K562 (cell line): ENCODE data around the gene TMEM267. TPM values are rescaled to one million over a fixed set of nuclear protein-coding genes. Genes with fewer than 3 reads are reported as not detected.

Experiments used
- EGR1 ChIP-seq: fragments of 450-650 bp; conservative IDR thresholded peaks from 2 replicates; pipeline ENCODE4 v1.6.1; 2017; ENCODE audit warnings: mild to moderate bottlenecking
- GMEB1 ChIP-seq: fragments of 250-450 bp; sonication (Bioruptor Pico); IDR thresholded peaks from 2 replicates; pipeline ENCODE4 v1.4.0; 2020; ENCODE audit warnings: mild to moderate bottlenecking
- MCM5 ChIP-seq: fragments of 450-650 bp; IDR thresholded peaks from 2 replicates; pipeline ENCODE4 v1.6.1; 2016; ENCODE audit warnings: low read depth
- NELFE ChIP-seq: IDR thresholded peaks from 2 replicates; pipeline ENCODE4 v1.6.1; 2011; ENCODE audit warnings: mild to moderate bottlenecking; ENCODE audit not compliant: insufficient read depth, insufficient read length
- NFRKB ChIP-seq: fragments of 450-650 bp; IDR thresholded peaks from 2 replicates; pipeline ENCODE4 v1.6.1; 2016; ENCODE audit warnings: low read depth
- REST ChIP-seq, 2 experiments: fragments of 450-650 bp; formaldehyde crosslinking in 1 of 2; IDR thresholded peaks; 2 replicates each; pipeline versions ENCODE4 v1.4.0 to v1.6.1; 2014 to 2020; ENCODE audit warnings: mild to moderate bottlenecking in 2 of 2, borderline replicate concordance in 1 of 2, low read depth in 1 of 2
- TEAD1 ChIP-seq, 2 experiments: fragments of 450-650 bp in 1 of 2; sonication (generic) in 1 of 2; formaldehyde crosslinking; IDR thresholded peaks; 2 replicates each; pipeline versions ENCODE4 v1.4.0 to v1.8.0; 2020 to 2022; ENCODE audit warnings: mild to moderate bottlenecking in 2 of 2, missing genetic modification reagents in 1 of 2
- ZBTB17 ChIP-seq: fragments of 450-650 bp; formaldehyde crosslinking; IDR thresholded peaks from 2 replicates; pipeline ENCODE4 v1.4.0; 2020; ENCODE audit warnings: mild to moderate bottlenecking
- ZMIZ1 ChIP-seq, 2 experiments: fragments of 150-350 bp in 1 of 2; IDR thresholded peaks; 2 replicates each; pipeline ENCODE4 v1.6.1; 2012 to 2016; ENCODE audit warnings: low read depth in 2 of 2, low read length in 2 of 2, mild to moderate bottlenecking in 1 of 2, moderate library complexity in 1 of 2
- ZNF347 ChIP-seq: fragments of 450-650 bp; formaldehyde crosslinking; IDR thresholded peaks from 2 replicates; pipeline ENCODE4 v1.4.0; 2020; ENCODE audit warnings: low read depth, mild to moderate bottlenecking, moderate library complexity
- ZNF41 ChIP-seq: fragments of 250-450 bp; sonication (Bioruptor Pico); conservative IDR thresholded peaks from 2 replicates; pipeline ENCODE4 v1.4.0; 2020; ENCODE audit warnings: mild to moderate bottlenecking
- polyA plus RNA-seq, 8 experiments: library from polyadenylated mRNA; depleted of rRNA in 4 of 8; stranded (reverse) in 5 of 8; unstranded in 3 of 8; fragments of >200 nt; fragmentation: Nextera tagmentation in 2 of 8; fragmentation: Illumina TruSeq in 1 of 8; extraction: Ambion mirVana in 2 of 8; extraction: Trizol in 1 of 8; gene quantifications; 2 replicates each; pipeline versions ENCODE4 v1.2.1 to v1.2.3, GENCODE V29; 2011 to 2014; ENCODE audit warnings: inconsistent platforms in 1 of 8, missing spikeins in 1 of 8
- total RNA-seq, 7 experiments: library from RNA; depleted of rRNA in 6 of 7; stranded (reverse); fragments of >200 nt in 6 of 7; fragmentation: Illumina TruSeq in 2 of 7; extraction: Trizol in 2 of 7; gene quantifications; 2 replicates each; pipeline versions ENCODE4 v1.2.1 to v1.2.3, GENCODE V29; 2011 to 2021; ENCODE audit warnings: low replicate concordance in 1 of 7

The TMEM267 gene
- total and polyA plus RNA-seq, 9 of the 15 experiments (the other 6 are each of a cell fraction or from before 2014, with no cell fraction given): 8.1 to 61.1 (median 17.8) TPM

DNA sequence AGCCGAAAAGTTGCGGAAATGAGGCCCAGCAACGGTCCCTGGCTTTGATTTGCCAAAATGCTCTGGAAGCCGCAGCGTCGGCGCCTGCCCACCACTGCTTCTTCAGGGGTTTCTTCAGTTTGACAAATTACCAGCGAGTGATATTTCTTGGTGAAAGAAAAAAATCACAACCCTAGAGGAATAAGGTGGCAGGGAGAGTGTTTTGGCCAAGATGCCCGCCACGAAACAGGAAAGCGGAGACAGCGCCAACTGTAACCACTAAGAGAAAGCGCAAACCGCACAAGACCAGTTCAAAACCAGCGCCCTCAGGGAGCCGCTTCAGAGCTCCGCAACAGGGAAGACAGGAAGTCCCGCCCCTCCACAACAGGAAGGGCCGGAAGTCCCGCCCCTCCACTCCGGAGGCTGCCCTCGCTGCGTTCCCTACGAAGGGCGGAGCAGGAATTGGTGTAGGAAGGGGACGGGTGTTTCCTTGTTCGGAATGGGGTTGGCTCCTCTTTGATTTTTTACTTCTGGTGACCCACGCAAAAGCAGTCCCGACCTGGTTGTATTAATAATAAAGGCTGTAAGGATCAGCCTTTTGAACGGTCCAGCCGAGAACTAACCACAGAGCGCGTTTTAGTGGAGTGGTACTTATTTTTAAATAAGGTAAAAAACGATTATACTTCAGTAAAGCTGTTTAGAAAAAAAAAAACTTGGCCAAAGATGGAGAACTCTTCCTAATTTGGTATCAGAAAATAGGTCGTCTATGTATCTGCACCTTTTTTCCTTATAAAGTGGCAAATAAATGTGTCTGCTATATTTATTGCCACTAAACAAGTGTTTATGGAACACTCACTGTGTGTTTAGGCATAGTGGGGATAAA lies 31.4 kb upstream of the TMEM267 start, which contains the start of gene C5orf34 (continued):
- TF ChIP-seq REST (IDR thresholded peaks at IDR 0.05; ENCODE audit: borderline replicate concordance): peak; percentile 99
- TF ChIP-seq REST (CRISPR knock-in tag; IDR thresholded peaks at IDR 0.05; ENCODE audit: low read depth): no peak
- no peak for TF ChIP-seq ZNF347 (CRISPR knock-in tag)
- 0 out of 4 replicates have a peak, but pooled peaks have one; percentile 28 to 41 for TF ChIP-seq TEAD1 (CRISPR knock-in tag; IDR thresholded peaks at IDR 0.05)
- TF ChIP-seq NFRKB: peak; percentile 89
- TF ChIP-seq NELFE: no peak
- TF ChIP-seq ZBTB17: no peak
- TF ChIP-seq EGR1: no peak; the same call in 1 of the 2 replicates
- peak in 1 of 2 experiments; percentile 72; a peak in 1 of 4 replicates for TF ChIP-seq ZMIZ1 (IDR thresholded peaks at IDR 0.05; ENCODE audit: low read depth in 2 of 2, low read length in 2 of 2)
- TF ChIP-seq MCM5: no peak
- TF ChIP-seq GMEB1 (CRISPR knock-in tag): no peak
- 0 out of 2 replicates have a peak, but pooled peaks have one; percentile 43 for TF ChIP-seq ZNF41
